ENCODE results near the gene EPM2A. TPM values are rescaled to one million over a fixed set of nuclear protein-coding genes. Genes with fewer than 3 reads are reported as not detected.

Gene EPM2A
- total RNA-seq, 2 experiments from 2014 or later: 9.1 to 10.7 TPM

- no peak overlapping the region for H3K4me3 Mint-ChIP-seq
- intact Hi-C loops (cut with micrococcal nuclease): no loop called here
- CTCF ChIA-PET: interaction anchor here (0.9 kb wide), 1 partner anchor 24 kb away, joined by 3 read pairs; no protein-coding TSS in a partner anchor
- peaks cover 30% of the 10 kb centered on the region for H3K36me3 Mint-ChIP-seq (ENCODE audit: low read depth)
- peaks cover 24% of the 10 kb centered on the region for H3K4me1 Mint-ChIP-seq (ENCODE audit: low read depth)
- TF ChIP-seq, protein P1, sequence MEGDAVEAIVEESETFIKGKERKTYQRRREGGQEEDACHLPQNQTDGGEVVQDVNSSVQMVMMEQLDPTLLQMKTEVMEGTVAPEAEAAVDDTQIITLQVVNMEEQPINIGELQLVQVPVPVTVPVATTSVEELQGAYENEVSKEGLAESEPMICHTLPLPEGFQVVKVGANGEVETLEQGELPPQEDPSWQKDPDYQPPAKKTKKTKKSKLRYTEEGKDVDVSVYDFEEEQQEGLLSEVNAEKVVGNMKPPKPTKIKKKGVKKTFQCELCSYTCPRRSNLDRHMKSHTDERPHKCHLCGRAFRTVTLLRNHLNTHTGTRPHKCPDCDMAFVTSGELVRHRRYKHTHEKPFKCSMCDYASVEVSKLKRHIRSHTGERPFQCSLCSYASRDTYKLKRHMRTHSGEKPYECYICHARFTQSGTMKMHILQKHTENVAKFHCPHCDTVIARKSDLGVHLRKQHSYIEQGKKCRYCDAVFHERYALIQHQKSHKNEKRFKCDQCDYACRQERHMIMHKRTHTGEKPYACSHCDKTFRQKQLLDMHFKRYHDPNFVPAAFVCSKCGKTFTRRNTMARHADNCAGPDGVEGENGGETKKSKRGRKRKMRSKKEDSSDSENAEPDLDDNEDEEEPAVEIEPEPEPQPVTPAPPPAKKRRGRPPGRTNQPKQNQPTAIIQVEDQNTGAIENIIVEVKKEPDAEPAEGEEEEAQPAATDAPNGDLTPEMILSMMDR (IDR thresholded peaks at IDR 0.05): no peak
- no peak overlapping the region for H3K27ac Mint-ChIP-seq
- no peak for ATAC-seq
- H3K9me3 Mint-ChIP-seq: peaks cover 28% of the 10 kb centered on the region
- POLR2A ChIA-PET: no interaction called here
- DNase-seq: no peak
- no peaks in the 10 kb centered on the region for H3K27me3 Mint-ChIP-seq
Measured at GRCh38 chr6:145727817-145728388, 7.4 kb downstream of the EPM2A start.

GRCh38 chr6:145725570-145725969 lies 9.8 kb downstream of the EPM2A start:
- no peak overlapping the region for H3K27ac Mint-ChIP-seq
- H3K36me3 Mint-ChIP-seq (ENCODE audit: low read depth): peaks cover 30% of the 10 kb centered on the region
- no peak overlapping the region for H3K4me3 Mint-ChIP-seq
- TF ChIP-seq, protein P1 (IDR thresholded peaks at IDR 0.05): no peak
- H3K9me3 Mint-ChIP-seq: peaks cover 28% of the 10 kb centered on the region
- CTCF ChIA-PET: no interaction called here
- ATAC-seq (no peak), DNase-seq (no peak)
- intact Hi-C loops (cut with micrococcal nuclease): no loop called here
- H3K27me3 Mint-ChIP-seq: no peaks in the 10 kb centered on the region
- H3K4me1 Mint-ChIP-seq (ENCODE audit: low read depth): peaks cover 11% of the 10 kb centered on the region
- POLR2A ChIA-PET: interaction anchor here (0.7 kb wide), 1 partner anchor 10 kb away, joined by 3 read pairs; the partner anchor contains the start of gene EPM2A

DNA sequence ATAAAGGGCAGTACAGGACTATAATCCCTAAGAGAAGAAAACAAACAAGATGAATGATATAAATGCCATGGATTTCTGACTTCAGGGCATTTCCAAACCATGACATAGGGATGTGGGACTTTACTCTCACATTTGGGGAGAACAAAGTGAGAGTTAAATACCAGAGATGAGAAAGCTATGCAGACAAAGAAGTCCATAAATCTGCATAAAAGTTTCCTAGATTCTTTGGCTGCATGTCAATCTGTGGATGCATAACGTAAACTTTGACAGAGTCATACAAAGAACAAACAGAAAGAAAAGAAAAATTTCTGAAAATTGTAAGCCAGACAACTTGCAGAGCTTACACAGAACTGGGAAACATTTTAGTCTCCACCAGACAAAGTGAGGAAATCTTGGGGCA lies 11.7 kb downstream of the EPM2A start:
- Mint-ChIP-seq H3K27ac (no peak overlapping the region), H3K36me3 (ENCODE audit: low read depth) (peaks cover 20% of the 10 kb centered on the region), H3K4me3 (no peak overlapping the region), H3K4me1 (ENCODE audit: low read depth) (peaks cover 9% of the 10 kb centered on the region), H3K9me3 (peaks cover 19% of the 10 kb centered on the region), H3K27me3 (no peaks in the 10 kb centered on the region)
- TF ChIP-seq, protein P1 (IDR thresholded peaks at IDR 0.05): no peak
- ATAC-seq: no peak
- intact Hi-C loops (cut with micrococcal nuclease): no loop called here
- DNase-seq: no peak
- ChIA-PET CTCF (no interaction called here), POLR2A (no interaction called here)

GRCh38 chr6:145722190-145722589 lies 13.1 kb downstream of the EPM2A start:
- Mint-ChIP-seq H3K4me3 (no peak overlapping the region), H3K36me3 (ENCODE audit: low read depth) (peaks cover 14% of the 10 kb centered on the region), H3K9me3 (peaks cover 12% of the 10 kb centered on the region), H3K4me1 (ENCODE audit: low read depth) (no peaks in the 10 kb centered on the region), H3K27ac (no peak overlapping the region), H3K27me3 (no peaks in the 10 kb centered on the region)
- intact Hi-C loops (cut with micrococcal nuclease): no loop called here
- DNase-seq (no peak), ATAC-seq (no peak)
- TF ChIP-seq, protein P1 (IDR thresholded peaks at IDR 0.05): no peak
- ChIA-PET POLR2A (interaction anchor here (1.2 kb wide), 1 partner anchor 13 kb away, joined by 5 read pairs; the partner anchor contains the start of gene EPM2A), CTCF (interaction anchor here (0.7 to 2.5 kb wide), 3 partner anchors 13 to 253 kb away, joined by 3 to 7 read pairs (median 4); partner anchors contain the start of gene EPM2A)

- Mint-ChIP-seq H3K36me3 (ENCODE audit: low read depth) (peaks cover 22% of the 10 kb centered on the region), H3K27ac (no peak overlapping the region), H3K4me3 (no peak overlapping the region), H3K4me1 (ENCODE audit: low read depth) (no peaks in the 10 kb centered on the region), H3K27me3 (no peaks in the 10 kb centered on the region), H3K9me3 (peaks cover 13% of the 10 kb centered on the region)
- ChIA-PET CTCF (interaction anchor here (1.1 to 2.5 kb wide), 3 partner anchors 14 to 87 kb away, joined by 4 to 7 read pairs (median 4); partner anchors contain the start of gene EPM2A), POLR2A (interaction anchor here (1.2 kb wide), 1 partner anchor 14 kb away, joined by 5 read pairs; the partner anchor contains the start of gene EPM2A)
- DNase-seq: no peak
- intact Hi-C loops (cut with micrococcal nuclease): no loop called here
- ATAC-seq: no peak
- TF ChIP-seq, protein P1 (IDR thresholded peaks at IDR 0.05): no peak
Measured at GRCh38 chr6:145721144-145721543, 14.2 kb downstream of the EPM2A start.
